SKM-1 treated with dmso at 0.1 percent for 144 hours (cell line): ENCODE results near the gene MOK.

Experiments
- DNase-seq: peaks from one replicate; lab custom pipeline; 2025; ENCODE audit not compliant: unreplicated experiment; lab: John Stamatoyannopoulos, UW

The MOK gene

GRCh38 chr14:102226356-102227125, 78.4 kb downstream of the MOK start:
- no peak for DNase-seq

- DNase-seq, result no peak
Measured at GRCh38 chr14:102225936-102226335, 79.0 kb downstream of the MOK start.

GRCh38 chr14:102225386-102225785, 79.6 kb downstream of the MOK start:
- no peak for DNase-seq

GRCh38 chr14:102223682-102224081, 81.3 kb downstream of the MOK start:
- DNase-seq, result no peak

GRCh38 chr14:102222751-102223150, 82.2 kb downstream of the MOK start:
- DNase-seq, result no peak

- no peak for DNase-seq
Measured at GRCh38 chr14:102222009-102222575, 82.9 kb downstream of the MOK start.

GRCh38 chr14:102221026-102221425, 83.9 kb downstream of the MOK start:
- no peak for DNase-seq

- DNase-seq, result no peak
Measured at GRCh38 chr14:102220031-102220430, 84.9 kb downstream of the MOK start.

- no peak for DNase-seq
Measured at GRCh38 chr14:102219316-102219715, 85.6 kb downstream of the MOK start.

- no peak for DNase-seq
Measured at GRCh38 chr14:102218688-102219087, 86.3 kb downstream of the MOK start.

GRCh38 chr14:102217987-102218421, 87.0 kb downstream of the MOK start:
- DNase-seq, result no peak

- no peak for DNase-seq
Measured at GRCh38 chr14:102217399-102217798, 87.6 kb downstream of the MOK start.

GRCh38 chr14:102215576-102216250, 89.3 kb downstream of the MOK start:
- DNase-seq, result no peak

- DNase-seq, result no peak
Measured at GRCh38 chr14:102215071-102215470, 89.9 kb downstream of the MOK start.

GRCh38 chr14:102213984-102214658, 90.8 kb downstream of the MOK start:
- DNase-seq, result no peak

GRCh38 chr14:102213470-102213869, 91.5 kb downstream of the MOK start:
- DNase-seq, result no peak

GRCh38 chr14:102212845-102213244, 92.1 kb downstream of the MOK start:
- DNase-seq, result no peak

- DNase-seq, result no peak
Measured at GRCh38 chr14:102212356-102212755, 92.6 kb downstream of the MOK start.

GRCh38 chr14:102211240-102211639, 93.7 kb downstream of the MOK start:
- no peak for DNase-seq

GRCh38 chr14:102210421-102211042, 94.4 kb downstream of the MOK start:
- no peak for DNase-seq
